GM12892 (cell line): ENCODE measurements around the gene KCNN2.

Source experiments
- POLR2AphosphoS5 ChIP-seq: IDR thresholded peaks from 2 replicates; pipeline ENCODE4 v1.6.1; 2011; ENCODE audit warnings: low read depth, low read length, control low read depth
- TAF1 ChIP-seq: IDR thresholded peaks from 2 replicates; pipeline ENCODE4 v1.6.1; 2011; ENCODE audit warnings: low read depth, mild to moderate bottlenecking, control low read depth, low read length, borderline replicate concordance

- TF ChIP-seq TAF1: no peak
- TF ChIP-seq POLR2AphosphoS5: no peak
Observed at GRCh38 chr5:114430532-114430931, 68.7 kb downstream of the KCNN2 start.
